Upper lobe of right lung (tissue), 1 donor: ENCODE measurements around the gene LILRA2. TPM values are rescaled to one million over a fixed set of nuclear protein-coding genes. Genes with fewer than 3 reads are reported as not detected.

Source experiments
- ATAC-seq: fragments of 200-7000 bp; cut with Tn5 transposase; one replicate; pipeline ENCODE4 v1.9.1; 2020; ENCODE audit warnings: mild to moderate bottlenecking, moderate library complexity
- DNase-seq: peaks from one replicate; pipeline ENCODE4 v3.0.0-alpha.2; 2020
- H3K27ac ChIP-seq: fragments of 200-600 bp; one replicate; pipeline ENCODE4 v1.8.0; 2022
- H3K27me3 ChIP-seq: fragments of 200-600 bp; one replicate; pipeline ENCODE4 v1.8.0; 2022; ENCODE audit warnings: mild to moderate bottlenecking
- H3K36me3 ChIP-seq: fragments of 200-600 bp; one replicate; pipeline ENCODE4 v1.8.0; 2022
- H3K4me1 ChIP-seq: fragments of 200-600 bp; one replicate; pipeline ENCODE4 v1.8.0; 2022
- H3K4me3 ChIP-seq: fragments of 200-600 bp; one replicate; pipeline ENCODE4 v1.8.0; 2022; ENCODE audit warnings: mild to moderate bottlenecking
- H3K9me3 ChIP-seq: fragments of 200-600 bp; one replicate; pipeline ENCODE4 v1.8.0; 2022
- intact Hi-C: fragments of 100-400 bp; cut with DNase I; formaldehyde crosslinking; loops from one replicate; pipeline ENCODE4 v1.11.0; 2022
- total RNA-seq: library from RNA; stranded (reverse); fragmentation: NEBNext Ultra II Directional; extraction: Animal tissue kit (Norgen Biotek cat#: 25700); gene quantifications from one replicate; pipeline ENCODE4 v1.2.1, GENCODE V29; 2021
- TF ChIP-seq, protein P1 (sequence below): fragments of 200-600 bp; IDR thresholded peaks from one replicate; pipeline ENCODE4 v1.8.0; 2022; ENCODE audit warnings: antibody characterized with exemption
- donor health status: DM: no; HTN: yes; CAD: no; lungs with severe emphysema.

The LILRA2 gene
- total RNA-seq, 1 donor from 2014 or later = 15.4 TPM

DNA sequence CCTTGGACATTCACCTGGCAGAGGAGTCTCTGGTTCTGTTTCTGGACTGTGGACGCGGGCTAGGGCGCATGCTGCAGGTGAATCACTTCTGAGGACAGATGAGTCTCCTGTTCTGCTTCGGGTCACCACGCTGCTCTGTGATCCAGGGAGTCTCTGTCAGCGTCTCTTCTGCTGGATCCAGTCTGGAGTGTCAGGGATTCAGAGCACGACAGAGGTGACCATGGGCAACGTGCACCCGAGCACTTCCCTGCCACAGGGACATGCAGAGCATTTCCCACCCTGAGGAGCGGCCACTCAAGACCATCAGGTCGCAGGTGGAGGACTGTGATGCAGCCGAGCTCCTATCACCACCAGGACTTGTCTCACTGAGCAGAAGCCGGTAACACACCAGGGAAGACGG is 24.4 kb upstream of the LILRA2 start:
- no peak for DNase-seq
- Histone ChIP-seq H3K4me1 (no peaks in the 10 kb centered on the region), H3K27me3 (no peaks in the 10 kb centered on the region), H3K9me3 (no peaks in the 10 kb centered on the region), H3K4me3 (no peak overlapping the region), H3K36me3 (no peaks in the 10 kb centered on the region), H3K27ac (no peak overlapping the region)
- no peak for ATAC-seq
- intact Hi-C loops = no loop called here
- TF ChIP-seq, protein P1, sequence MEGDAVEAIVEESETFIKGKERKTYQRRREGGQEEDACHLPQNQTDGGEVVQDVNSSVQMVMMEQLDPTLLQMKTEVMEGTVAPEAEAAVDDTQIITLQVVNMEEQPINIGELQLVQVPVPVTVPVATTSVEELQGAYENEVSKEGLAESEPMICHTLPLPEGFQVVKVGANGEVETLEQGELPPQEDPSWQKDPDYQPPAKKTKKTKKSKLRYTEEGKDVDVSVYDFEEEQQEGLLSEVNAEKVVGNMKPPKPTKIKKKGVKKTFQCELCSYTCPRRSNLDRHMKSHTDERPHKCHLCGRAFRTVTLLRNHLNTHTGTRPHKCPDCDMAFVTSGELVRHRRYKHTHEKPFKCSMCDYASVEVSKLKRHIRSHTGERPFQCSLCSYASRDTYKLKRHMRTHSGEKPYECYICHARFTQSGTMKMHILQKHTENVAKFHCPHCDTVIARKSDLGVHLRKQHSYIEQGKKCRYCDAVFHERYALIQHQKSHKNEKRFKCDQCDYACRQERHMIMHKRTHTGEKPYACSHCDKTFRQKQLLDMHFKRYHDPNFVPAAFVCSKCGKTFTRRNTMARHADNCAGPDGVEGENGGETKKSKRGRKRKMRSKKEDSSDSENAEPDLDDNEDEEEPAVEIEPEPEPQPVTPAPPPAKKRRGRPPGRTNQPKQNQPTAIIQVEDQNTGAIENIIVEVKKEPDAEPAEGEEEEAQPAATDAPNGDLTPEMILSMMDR = no peak

DNA sequence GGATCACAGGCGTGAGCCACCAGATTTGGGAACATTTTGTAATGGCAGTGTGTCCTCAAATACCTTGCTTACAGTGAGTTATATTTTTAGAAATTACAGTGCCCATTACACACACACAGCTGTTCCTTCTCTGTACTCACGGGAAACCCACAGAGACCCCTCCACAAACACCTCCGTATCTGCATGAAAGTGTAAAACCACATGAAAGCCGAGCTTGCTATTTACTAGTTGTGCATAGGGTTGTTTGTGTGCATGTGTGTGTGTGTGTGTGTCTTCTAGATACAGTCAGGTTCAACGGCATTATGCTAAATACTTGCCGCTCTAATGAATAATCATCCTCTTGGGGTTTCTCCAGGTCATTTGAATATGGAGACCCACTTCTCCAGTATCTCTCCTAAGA is 22.3 kb upstream of the LILRA2 start:
- H3K9me3 ChIP-seq = no peaks in the 10 kb centered on the region
- DNase-seq (no peak), ATAC-seq (no peak)
- intact Hi-C loops = no loop called here
- no peaks in the 10 kb centered on the region for H3K27me3 ChIP-seq
- TF ChIP-seq, protein P1 = no peak
- H3K36me3 ChIP-seq = no peaks in the 10 kb centered on the region
- H3K27ac ChIP-seq = no peak overlapping the region
- H3K4me1 ChIP-seq = no peaks in the 10 kb centered on the region
- no peak overlapping the region for H3K4me3 ChIP-seq

DNA sequence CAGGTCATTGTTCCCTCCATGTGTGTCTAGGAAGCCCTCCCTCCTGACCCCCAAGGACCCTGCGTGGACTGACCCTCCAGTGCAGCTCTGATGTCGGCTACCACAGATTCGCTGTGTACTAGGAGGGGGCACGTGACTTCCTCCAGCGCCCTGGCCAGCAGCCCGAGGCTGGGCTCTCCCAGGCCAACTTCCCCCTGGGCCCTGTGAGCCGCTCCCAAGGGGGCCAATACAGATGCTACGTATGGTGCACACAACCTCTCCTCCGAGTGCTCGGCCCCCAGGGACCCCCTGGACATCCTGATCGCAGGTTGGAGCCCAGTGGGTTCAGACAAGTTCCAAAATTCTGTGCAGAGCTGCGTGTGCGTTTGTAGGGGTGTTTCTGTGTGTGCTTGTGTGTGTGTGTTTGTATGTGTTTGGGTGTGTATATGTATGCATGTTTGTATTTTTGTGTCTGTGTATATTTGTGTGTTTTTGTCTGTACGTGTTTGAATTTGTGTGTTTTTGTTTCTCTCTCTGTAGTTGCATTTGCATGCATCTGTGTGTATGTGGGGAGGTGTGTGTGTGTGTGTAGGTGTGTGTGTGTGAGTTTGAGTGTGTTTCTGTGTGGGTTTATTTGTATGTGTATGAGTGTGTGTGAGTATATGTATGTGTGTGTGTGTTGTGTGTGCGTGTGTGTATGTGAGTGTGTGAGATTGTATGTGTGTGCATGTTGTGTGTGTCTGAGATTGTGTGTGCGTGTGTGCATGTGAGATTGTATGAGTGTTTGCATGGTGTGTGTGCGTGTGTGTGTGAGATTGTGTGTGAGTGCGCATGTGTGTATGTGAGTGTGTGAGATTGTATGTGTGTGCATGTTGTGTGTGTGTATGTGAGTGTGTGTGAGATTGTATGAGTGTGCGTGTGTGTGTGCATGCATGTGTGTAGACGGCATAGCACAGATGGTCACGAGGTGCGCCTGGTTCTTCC is 21.4 kb upstream of the LILRA2 start:
- ATAC-seq = peak; percentile 67

DNA sequence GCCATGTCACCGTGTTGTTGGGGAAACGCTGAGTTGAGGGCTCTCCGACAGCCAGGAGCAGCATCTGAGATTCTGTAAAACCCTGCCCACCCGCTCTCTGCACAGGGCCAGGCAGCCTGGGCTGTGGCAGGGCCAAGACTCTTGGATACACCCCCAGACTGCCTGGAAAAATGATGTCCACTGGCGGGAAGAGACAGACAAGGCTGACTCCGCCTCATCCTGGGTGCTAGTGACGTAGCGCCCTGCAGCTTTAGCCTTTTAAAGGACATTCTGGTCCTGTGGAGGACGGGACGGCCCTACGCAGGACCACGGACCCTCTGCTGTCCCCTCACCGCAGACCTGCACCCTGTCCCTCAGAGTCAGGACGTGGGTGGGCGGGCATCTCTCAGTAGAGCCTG is 20.7 kb upstream of the LILRA2 start:
- H3K4me3 ChIP-seq = no peak overlapping the region
- H3K27ac ChIP-seq = no peak overlapping the region
- TF ChIP-seq, protein P1 = no peak
- H3K9me3 ChIP-seq = no peaks in the 10 kb centered on the region
- no peaks in the 10 kb centered on the region for H3K4me1 ChIP-seq
- intact Hi-C loops = no loop called here
- H3K36me3 ChIP-seq = no peaks in the 10 kb centered on the region
- no peaks in the 10 kb centered on the region for H3K27me3 ChIP-seq
- DNase-seq = peak; percentile 51
- no peak for ATAC-seq

More for the DNA sequence above, 21.4 kb upstream of the LILRA2 start:
- intact Hi-C loops = no loop called here
- H3K9me3 ChIP-seq = no peaks in the 10 kb centered on the region
- DNase-seq = peak; percentile 64
- TF ChIP-seq, protein P1 = no peak
- H3K4me1 ChIP-seq = no peaks in the 10 kb centered on the region
- H3K27ac ChIP-seq = no peak overlapping the region
- H3K36me3 ChIP-seq = no peaks in the 10 kb centered on the region
- H3K27me3 ChIP-seq = no peaks in the 10 kb centered on the region
- no peak overlapping the region for H3K4me3 ChIP-seq

DNA sequence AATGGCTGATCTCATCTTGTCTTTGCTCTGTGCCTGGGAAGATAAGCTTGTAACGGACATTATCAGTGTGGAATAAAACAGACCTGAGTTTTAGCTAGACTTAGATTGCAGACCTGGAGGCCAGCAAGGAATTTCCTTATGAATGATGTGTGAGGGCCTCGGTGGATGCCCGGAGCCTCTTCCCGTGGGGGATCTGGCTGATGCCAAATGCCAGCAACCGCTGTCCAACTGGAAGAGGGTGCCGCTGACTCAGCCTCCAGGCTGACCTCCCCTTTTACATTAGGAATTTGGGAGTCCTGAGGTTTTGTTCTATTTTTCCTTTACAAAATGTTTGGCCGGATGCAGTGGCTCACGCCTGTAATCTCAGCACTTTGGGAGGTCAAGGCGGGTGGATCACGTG is 19.6 kb upstream of the LILRA2 start:
- Histone ChIP-seq H3K27ac (no peak overlapping the region), H3K4me1 (no peaks in the 10 kb centered on the region), H3K9me3 (no peaks in the 10 kb centered on the region), H3K27me3 (no peaks in the 10 kb centered on the region), H3K36me3 (no peaks in the 10 kb centered on the region), H3K4me3 (no peak overlapping the region)
- DNase-seq (peak; percentile 21), ATAC-seq (no peak)
- intact Hi-C loops = no loop called here
- TF ChIP-seq, protein P1 = no peak
